EH (cell line): Measurements from ENCODE around the gene HES3.
A peak's percentile ranks its signal among the peaks of the same experiment; 100 is the strongest.

Experiments
- DNase-seq: peaks from one replicate; pipeline ENCODE4 v3.0.0-alpha.2; 2015; ENCODE audit warnings: low read depth

Gene HES3

DNA sequence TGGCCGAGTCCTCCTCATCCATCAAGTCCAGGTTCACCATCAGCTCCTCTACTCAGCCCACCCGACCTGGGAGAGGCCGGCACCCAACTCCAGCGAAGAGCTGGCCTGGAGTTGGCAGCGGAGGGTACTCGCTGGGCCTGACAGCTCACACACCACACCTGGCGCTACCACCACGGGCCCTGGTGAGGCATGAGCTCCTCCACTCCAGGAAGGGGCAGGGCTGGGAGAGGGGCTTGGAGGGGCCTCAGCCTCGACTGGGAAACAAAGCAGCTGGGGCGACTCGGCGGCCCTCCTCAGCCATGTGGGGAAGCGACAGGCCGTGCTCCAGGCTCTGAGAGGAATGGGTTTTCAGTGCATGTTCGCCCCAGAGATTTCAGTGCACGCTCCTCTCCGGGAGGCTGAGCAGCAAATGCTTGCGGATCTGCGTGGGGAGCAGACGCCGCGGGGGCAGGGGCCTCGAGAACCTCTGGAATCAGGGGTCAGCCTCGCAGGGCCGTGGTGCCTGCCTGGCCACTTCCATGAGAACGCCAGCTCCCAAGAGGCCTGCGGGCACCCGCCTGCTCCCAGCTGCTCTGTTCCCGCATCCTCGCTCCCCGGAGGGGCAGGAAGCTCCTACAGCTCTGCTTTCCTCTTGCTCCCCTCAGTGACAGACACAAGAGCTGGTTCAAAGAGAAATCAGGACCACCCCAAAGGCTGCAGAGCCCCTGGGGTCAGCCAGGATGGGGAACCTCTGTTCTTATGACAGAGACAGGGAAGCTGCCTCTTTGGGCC is 35.8 kb downstream of the HES3 start:
- DNase-seq, result no peak

- peak; percentile 33 for DNase-seq
These were observed 36.9 kb downstream of the HES3 start for GRCh38 chr1:6280761-6281451.

- DNase-seq, result no peak
These were observed 37.8 kb downstream of the HES3 start for GRCh38 chr1:6281511-6282402.

GRCh38 chr1:6282577-6283270 is 38.7 kb downstream of the HES3 start:
- no peak for DNase-seq

GRCh38 chr1:6285336-6285735 is 41.4 kb downstream of the HES3 start:
- DNase-seq, result no peak

DNA sequence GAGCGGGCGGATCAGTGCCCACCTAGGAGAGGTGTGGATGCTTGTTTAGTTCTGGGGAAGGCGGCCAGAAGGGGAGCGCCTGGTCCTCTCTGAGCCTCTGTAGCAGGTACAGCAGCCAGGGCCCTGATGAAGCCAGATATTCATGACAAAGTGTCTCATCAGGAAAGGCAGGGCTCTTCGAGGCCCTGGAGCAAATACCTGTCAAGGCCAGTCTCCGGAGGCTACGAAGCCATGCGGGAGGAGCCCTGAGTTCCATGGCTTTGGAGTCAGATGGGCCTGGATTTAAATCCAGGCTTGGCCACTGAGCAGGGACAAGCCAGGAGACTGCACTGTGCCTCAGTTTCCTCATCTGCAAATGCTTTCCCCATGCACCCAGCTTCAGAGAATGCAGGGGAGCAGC is 42.3 kb downstream of the HES3 start:
- DNase-seq, result no peak

- no peak for DNase-seq
These were observed 43.0 kb downstream of the HES3 start for GRCh38 chr1:6287029-6287428.

DNA sequence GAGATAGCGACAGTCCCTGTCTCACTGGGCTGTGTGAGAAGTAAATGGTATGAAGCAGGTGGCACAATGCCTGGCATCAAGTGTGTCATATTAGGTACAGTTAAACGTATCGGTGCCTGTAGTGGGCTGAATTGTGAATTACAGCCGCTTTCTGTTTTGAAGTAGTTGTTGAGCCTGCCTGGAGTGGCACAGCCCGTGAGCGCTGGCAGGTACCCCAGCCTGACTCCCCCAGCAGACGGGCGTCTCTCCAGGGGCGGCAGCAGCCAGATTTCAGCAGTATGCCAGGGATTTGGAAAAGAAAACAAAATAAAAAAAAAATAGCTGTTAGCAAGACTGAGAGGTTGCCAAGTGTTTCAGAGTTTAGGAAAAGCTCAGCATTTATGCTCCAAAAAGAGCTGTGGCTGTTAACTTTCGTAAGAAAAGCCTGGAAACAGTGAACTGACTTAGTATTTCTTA is 43.5 kb downstream of the HES3 start:
- DNase-seq, result no peak

DNA sequence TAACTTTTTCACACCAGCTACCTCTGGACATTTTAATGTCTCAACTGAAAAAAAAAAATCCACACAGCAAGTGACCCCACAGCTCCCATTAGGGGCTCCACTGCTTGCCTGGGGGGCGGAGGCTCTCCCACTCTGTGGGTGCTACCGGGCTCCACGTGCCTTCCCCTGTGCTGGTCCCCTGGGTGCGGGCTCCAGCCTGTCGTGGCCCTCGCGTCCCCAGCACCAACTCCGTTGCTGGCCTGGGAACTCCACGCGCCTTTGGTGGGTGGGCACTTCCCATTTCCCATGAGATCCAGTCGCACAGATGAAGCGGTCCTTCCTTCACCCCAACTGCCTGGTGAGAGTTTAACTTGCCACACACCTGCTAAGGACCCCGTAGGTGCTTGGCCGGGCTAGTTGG is 44.0 kb downstream of the HES3 start:
- DNase-seq, result no peak

DNA sequence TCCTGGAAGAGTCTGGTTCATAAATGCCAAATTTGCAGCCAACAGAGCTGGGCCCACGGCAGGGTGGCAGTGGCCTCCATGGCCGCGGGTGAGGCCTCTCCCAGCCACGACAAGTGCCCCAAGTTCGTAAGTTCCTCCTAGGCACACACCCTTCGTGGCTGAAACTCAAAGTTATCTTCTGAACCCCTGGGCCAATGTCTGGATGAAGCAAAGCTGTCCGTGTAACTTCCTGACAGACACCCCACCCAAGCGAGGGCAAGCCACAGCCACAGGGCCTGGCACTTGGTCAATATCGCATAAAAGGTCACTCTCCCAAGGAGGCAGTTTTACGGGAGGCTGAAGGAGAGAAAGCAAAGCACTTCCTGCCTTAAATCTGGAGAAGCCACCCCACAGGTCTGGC is 44.7 kb downstream of the HES3 start:
- DNase-seq, result no peak

DNA sequence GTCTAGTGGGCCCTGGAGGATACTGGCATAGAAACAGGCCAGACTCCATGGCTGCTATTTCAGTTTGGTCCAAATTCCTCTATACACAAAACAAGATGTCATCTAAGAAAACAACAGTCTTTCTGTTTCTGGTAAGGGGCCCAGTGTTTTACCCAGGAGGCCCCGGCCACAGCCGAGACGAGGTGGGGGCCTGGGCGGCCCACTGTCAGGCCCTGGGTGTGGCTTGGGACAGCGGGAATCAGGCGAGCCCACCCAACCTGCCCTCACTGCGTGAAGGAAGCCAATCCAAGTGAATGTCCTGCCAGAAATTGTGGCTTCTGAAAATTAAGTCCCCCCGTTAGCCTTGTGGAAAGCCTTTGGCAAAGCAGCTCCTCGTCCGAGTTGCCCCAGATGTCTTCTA is 48.1 kb downstream of the HES3 start:
- DNase-seq, result no peak

DNA sequence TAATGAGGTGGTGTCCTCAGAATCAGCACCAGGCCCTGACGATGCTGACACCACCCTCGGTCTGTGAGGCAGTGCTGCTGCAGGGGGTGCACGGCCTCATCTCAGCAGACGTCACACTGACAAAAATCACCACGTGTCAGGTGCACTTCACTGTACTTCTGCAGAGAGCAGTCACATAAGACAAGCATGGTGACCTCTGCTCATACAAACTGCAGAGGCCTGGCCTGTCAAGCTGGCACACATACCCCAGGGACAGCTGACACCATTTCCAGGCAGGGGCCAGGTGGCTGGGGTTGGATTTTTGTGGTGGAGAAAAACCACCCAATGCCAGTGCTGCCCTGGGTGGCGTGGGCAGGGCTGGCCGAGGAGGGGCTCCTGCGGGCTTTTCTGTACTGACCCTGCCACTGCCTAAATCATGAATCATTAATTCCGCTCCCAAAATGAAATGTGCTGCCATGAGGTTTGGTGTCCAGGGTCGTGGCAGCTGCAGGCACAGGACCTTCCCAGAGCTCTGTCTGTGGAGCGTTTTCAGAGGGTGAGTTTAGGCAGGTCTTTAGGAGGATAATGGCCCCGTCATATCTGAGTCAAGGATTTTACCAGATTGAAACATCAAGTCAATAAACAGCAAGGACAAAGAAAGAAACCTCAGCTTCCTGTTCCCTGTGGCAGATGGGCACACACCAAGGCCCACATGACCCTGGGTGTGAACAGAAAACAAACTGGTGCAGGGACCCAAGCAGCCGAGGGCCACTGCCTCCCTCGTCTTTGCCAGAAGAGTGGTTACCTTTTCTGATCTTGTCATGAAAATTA is 50.3 kb downstream of the HES3 start:
- DNase-seq, result no peak

DNA sequence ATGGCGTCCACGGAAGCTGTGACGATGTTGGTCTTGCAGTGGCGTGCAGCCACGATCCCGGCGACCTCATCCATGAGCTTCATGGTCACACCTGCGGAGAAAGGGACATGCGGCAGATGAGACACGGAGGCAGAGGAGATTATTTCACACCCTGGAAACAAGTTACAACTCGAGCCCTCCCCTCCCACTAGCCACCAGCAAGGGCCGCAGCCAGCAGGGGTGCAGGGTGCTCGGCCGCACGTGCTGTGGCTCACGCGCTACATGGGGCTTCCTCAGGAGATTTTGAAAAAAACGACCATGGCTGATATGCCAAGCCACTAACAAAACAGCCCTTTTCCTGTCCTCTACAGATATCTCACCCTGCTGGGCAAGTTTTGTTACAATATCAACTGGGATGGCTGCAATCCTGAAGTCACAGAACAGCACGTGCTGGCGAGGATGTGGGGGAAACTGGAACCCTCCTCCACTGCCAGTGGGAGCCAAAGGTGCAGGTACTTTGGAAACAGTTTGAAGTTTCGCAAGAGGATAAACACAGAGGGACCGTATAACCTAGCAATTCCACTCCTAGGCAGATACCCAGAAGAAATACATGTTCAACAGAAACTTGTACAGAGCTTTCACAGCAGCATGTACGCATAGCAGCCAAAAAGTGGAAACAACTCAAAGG is 51.0 kb downstream of the HES3 start:
- DNase-seq, result no peak
